Measurements from ENCODE around the gene TBX15. TPM values are rescaled to one million over a fixed set of nuclear protein-coding genes. Genes with fewer than 3 reads are reported as not detected.

The TBX15 gene
- total and polyA plus RNA-seq, 2 experiments from 2014 or later = 38.7 to 41.7 TPM

DNA sequence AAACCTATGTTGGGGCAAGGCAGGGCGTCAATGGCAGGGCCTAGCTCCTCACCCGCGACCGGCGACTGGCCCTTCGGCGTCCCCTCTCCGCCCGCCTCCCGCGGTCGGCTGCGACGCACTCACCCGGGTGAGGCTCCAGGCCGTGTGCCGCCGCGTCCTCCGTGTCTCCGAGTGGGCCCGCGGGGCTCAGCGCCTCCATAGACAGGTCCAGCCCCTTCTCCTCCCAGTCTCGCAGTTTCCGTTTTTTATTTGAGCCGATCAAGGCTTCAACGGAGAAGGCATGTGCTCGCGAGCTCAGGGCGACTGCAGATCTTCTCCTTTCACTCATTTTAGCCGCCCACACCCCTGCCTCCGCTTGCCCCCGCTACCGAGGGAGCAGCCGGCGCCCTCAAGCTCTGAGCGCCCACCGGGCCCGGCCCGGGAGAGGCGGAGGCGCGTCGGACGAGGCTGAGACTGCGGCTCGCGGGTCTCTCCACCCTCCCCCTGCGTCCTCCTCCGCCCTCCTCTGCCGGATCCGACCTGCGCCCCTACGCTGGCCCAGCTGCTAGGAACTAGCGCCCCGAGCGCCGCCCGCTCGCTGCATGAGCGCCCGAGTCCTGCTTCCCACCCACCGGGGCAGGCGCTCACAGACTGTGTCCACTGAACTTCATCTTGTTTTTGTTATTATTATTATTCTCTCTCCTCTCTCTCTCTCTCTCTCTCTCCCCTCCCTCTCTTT is 516 bp downstream of the TBX15 start:
- 0% methylated on average over 61 to 62 of the region's 65 CpGs for WGBS, 2 experiments (ENCODE audit: low coverage in 1 of 2, low lambda C conversion rate in 2 of 2, missing lambda C conversion rate in 2 of 2)
- Histone ChIP-seq H3K9ac (peak overlapping the region; percentile 98), H3K4me3 (peak overlapping the region; percentile 82), H2AFZ (peak overlapping the region; percentile 78), H3K4me2 (ENCODE audit: unreplicated experiment) (peak overlapping the region; percentile 98), H3F3A (ENCODE audit: insufficient read depth) (peaks cover 20% of the 10 kb centered on the region; the same call in 1 of the 2 replicates), H3K9me3 (ENCODE audit: low read depth) (no peaks in the 10 kb centered on the region), H3K4me1 (ENCODE audit: insufficient read depth) (no peaks in the 10 kb centered on the region; the same call in 1 of the 2 replicates), H3K27ac (peak overlapping the region; percentile 96), H4K20me1 (ENCODE audit: insufficient read depth) (no peaks in the 10 kb centered on the region), H3K9me2 (ENCODE audit: insufficient read depth) (no peaks in the 10 kb centered on the region), H3K36me3 (ENCODE audit: low read depth) (no peaks in the 10 kb centered on the region), H3K27me3 (replicated peaks; ENCODE audit: insufficient read depth) (no peaks in the 10 kb centered on the region), H3K79me2 (ENCODE audit: insufficient read depth) (peaks cover 65% of the 10 kb centered on the region)
- in situ Hi-C loops (cut with MboI) = loop anchor here (10.0 kb wide), 1 partner anchor 833 kb away; no protein-coding TSS in a partner anchor
- no peak for TF ChIP-seq EZH2phosphoT487 (IDR thresholded peaks at IDR 0.05; ENCODE audit: insufficient read depth, low read depth)
- peak; percentile 82 for DNase-seq

DNA sequence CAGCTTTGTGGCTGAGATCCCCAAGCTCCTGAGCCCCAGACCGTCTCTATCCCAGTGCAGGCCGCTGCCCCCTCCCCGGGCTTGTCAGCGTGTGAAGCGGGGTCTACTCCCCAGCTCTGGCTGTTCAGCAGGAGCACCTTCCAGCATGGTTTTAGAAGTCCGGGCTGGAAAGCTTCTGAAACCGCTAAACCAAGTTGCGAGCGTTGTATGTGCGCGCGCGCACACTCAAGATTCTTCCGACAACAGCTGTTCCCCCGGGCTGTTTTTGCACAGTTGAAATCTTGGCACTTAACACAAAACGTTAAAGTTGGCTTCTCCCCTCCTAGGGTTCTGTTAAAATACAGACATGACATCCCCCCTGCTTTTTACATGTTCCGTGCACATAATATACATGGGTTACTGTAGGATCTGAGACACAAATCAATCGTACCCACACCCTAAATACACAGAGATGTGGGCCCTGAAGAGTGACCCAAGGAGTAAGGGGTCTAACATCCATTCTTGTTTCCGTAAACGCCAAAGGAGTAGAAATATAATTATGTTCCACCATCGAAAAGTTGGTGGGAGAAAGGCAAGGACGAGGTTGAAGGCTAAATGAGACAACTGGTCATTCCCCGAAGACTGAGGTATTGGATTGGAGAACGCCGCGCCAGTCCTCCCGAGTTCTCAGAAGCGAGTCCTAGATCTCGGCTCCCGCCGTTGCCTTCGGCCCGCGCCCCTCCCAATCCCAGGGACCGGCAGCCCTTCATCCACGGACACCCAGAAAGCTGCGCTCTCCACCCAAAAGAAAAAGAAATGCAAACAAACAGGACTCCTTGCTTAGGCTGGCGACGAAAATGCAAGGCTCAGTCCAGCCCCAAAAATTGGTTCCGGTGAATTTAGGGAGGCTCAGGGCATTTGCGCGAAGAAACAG is 1.3 kb downstream of the TBX15 start:
- Histone ChIP-seq H3K27ac (peak overlapping the region; percentile 96), H2AFZ (peak overlapping the region; percentile 78), H3K79me2 (ENCODE audit: insufficient read depth) (peaks cover 73% of the 10 kb centered on the region), H3K9ac (peak overlapping the region; percentile 98), H3K4me3 (peak overlapping the region; percentile 82), H3K4me2 (ENCODE audit: unreplicated experiment) (peak overlapping the region; percentile 98), H3F3A (ENCODE audit: insufficient read depth) (peaks cover 26% of the 10 kb centered on the region; the same call in 1 of the 2 replicates), H3K27me3 (replicated peaks; ENCODE audit: insufficient read depth) (no peaks in the 10 kb centered on the region), H3K4me1 (ENCODE audit: insufficient read depth) (no peaks in the 10 kb centered on the region; the same call in 1 of the 2 replicates), H4K20me1 (ENCODE audit: insufficient read depth) (no peaks in the 10 kb centered on the region), H3K9me3 (ENCODE audit: low read depth) (no peaks in the 10 kb centered on the region), H3K9me2 (ENCODE audit: insufficient read depth) (no peaks in the 10 kb centered on the region), H3K36me3 (ENCODE audit: low read depth) (no peaks in the 10 kb centered on the region)
- peak; percentile 77 for DNase-seq
- in situ Hi-C loops (cut with MboI) = loop anchor here (10.0 kb wide), 1 partner anchor 832 kb away; no protein-coding TSS in a partner anchor
- 1% methylated on average over 42 of the region's 42 CpGs for WGBS, 2 experiments (ENCODE audit: low coverage in 1 of 2, low lambda C conversion rate in 2 of 2, missing lambda C conversion rate in 2 of 2)
- TF ChIP-seq EZH2 (IDR thresholded peaks at IDR 0.05; ENCODE audit: insufficient read depth, poor library complexity, severe bottlenecking) (no peak), EZH2phosphoT487 (IDR thresholded peaks at IDR 0.05; ENCODE audit: insufficient read depth, low read depth) (no peak)

DNA sequence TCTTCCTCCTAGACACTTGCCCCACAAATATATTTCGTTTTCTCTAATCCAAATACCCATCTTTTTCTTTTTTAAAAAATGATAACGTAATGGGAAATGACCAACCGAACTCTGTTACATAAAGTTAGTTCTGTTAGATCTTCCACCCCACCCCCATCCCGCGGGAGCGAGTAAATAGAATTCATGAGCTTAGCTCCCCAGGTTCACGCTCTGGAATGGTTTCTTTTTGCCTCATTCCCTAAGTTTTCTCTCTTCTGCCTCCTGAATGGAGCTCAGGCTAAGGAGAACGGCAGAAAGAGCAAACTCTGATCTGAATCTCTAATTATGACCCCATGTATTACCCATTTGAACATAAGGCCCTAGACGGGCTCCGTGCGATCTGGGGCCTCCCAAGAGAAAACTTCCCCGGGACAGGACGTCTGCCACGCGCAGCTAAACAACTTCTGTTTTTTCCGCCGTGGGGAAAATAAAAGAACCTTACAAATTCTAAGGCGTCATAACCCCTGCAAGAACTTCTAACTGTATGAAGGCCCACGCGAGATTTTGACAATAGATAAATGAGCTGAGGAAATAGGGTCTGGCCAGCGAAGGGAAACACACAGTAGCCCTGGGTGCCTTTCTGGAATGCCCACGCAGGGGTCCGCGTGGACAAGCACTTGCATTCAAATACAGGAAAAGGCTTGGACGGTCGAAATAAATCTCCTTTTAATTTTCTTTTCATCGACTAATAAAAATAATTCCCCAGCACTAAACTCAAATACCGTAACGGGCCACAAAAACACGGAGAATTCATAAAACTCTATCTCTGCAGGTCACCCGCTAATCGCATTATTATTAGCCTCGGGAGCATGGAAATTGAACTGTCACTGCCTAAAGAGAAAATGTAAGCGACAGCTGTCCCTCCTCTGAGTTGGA is 2.2 kb downstream of the TBX15 start:
- Histone ChIP-seq H3K4me3 (peak overlapping the region; percentile 82), H4K20me1 (ENCODE audit: insufficient read depth) (no peaks in the 10 kb centered on the region), H3K27ac (peak overlapping the region; percentile 96), H3K9me2 (ENCODE audit: insufficient read depth) (no peaks in the 10 kb centered on the region), H3K4me1 (ENCODE audit: insufficient read depth) (peaks cover 9% of the 10 kb centered on the region), H3K79me2 (ENCODE audit: insufficient read depth) (peaks cover 82% of the 10 kb centered on the region), H3K4me2 (ENCODE audit: unreplicated experiment) (peak overlapping the region; percentile 98), H3K27me3 (replicated peaks; ENCODE audit: insufficient read depth) (no peaks in the 10 kb centered on the region), H3K9me3 (ENCODE audit: low read depth) (no peaks in the 10 kb centered on the region), H3K36me3 (ENCODE audit: low read depth) (no peaks in the 10 kb centered on the region), H3K9ac (peak overlapping the region; percentile 98), H3F3A (ENCODE audit: insufficient read depth) (peaks cover 28% of the 10 kb centered on the region; the same call in 1 of the 2 replicates), H2AFZ (no peak overlapping the region)
- TF ChIP-seq EZH2phosphoT487 (IDR thresholded peaks at IDR 0.05; ENCODE audit: insufficient read depth, low read depth) = 0 out of 2 replicates have a peak, but pooled peaks have one; percentile 34
- TF ChIP-seq EZH2 (IDR thresholded peaks at IDR 0.05; ENCODE audit: insufficient read depth, poor library complexity, severe bottlenecking) = no peak
- peak; percentile 74 for DNase-seq
- 1 to 2% methylated on average over 34 of the region's 34 CpGs for WGBS, 2 experiments (ENCODE audit: low coverage in 1 of 2, low lambda C conversion rate in 2 of 2, missing lambda C conversion rate in 2 of 2)
- in situ Hi-C loops (cut with MboI) = loop anchor here (10.0 kb wide), 1 partner anchor 831 kb away; no protein-coding TSS in a partner anchor

Data from GM23248 (cell line).